ENCODE data around the gene KASH5. TPM values are rescaled to one million over a fixed set of nuclear protein-coding genes. Genes with fewer than 3 reads are reported as not detected.

KASH5 gene
- total and polyA plus RNA-seq, 2 experiments from 2014 or later = 0.44 TPM; not detected in 1

DNA sequence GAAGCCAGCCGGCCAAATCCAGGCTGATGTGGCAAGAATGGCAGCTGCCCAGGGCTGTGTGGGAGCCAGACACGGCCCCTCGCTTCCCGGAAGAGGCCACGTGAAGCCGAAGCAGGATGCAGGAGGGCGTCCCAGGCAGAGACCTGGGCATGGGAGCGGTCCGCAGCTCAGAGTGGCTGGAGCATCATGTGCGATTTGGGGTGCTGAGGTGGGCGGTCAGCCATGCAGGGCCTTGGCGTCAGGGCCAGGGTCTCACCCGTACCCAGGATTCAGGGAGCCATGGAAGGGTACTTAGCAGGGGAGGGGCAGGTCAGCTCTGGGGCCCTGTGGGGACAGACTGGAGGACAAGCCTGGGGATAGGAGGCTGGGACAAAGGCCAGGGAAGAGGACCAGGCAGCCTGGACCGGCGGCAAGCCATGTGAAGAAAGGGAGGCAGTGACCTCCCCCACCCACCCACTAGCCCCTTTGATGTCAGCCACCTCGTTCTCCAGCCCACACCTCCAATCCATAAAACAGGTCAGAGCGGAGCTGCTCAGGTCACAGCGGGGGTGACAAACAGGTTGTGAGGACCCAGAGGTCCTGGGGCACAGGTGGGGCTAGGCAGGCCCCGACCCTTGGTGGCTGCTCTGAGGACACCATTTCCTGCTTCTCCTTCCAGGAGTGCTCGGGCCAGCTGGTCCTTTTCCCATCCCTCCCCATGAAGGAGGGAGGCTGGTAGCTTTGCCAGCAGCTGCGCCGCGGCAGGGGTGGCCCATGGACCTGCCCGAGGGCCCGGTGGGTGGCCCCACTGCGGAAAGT lies 2.3 kb downstream of the KASH5 start:
- H3K36me3 Mint-ChIP-seq (ENCODE audit: low read depth) = no peaks in the 10 kb centered on the region; the same call in 2 of the 3 replicates
- no peak overlapping the region for H3K27ac Mint-ChIP-seq
- no peak for DNase-seq (ENCODE audit: low spot score)
- H3K79me2 ChIP-seq (replicated peaks; ENCODE audit: insufficient read depth) = no peaks in the 10 kb centered on the region
- no peaks in the 10 kb centered on the region for H4K20me1 ChIP-seq (replicated peaks; ENCODE audit: insufficient read depth)
- H3K4me1 Mint-ChIP-seq = peaks cover 9% of the 10 kb centered on the region
- H3K4me1 ChIP-seq (ENCODE audit: insufficient read depth) = no peaks in the 10 kb centered on the region
- no peaks in the 10 kb centered on the region for H3K9me2 ChIP-seq (ENCODE audit: insufficient read depth)
- no peak overlapping the region; the same call in 1 of the 2 replicates for H2AFZ ChIP-seq
- no peak overlapping the region for H3K4me3 ChIP-seq
- 0 out of 3 replicates have a peak, but pooled peaks cover 2% of the 10 kb centered on the region for H3K9me3 Mint-ChIP-seq
- H3K27me3 Mint-ChIP-seq (ENCODE audit: insufficient read depth, low read depth, poor library complexity) = peaks cover 19% of the 10 kb centered on the region
- H3K36me3 ChIP-seq (ENCODE audit: insufficient read depth) = no peaks in the 10 kb centered on the region
- H3K27ac ChIP-seq (ENCODE audit: low read depth) = no peak overlapping the region
- H3K27me3 ChIP-seq (ENCODE audit: insufficient read depth) = no peaks in the 10 kb centered on the region
- H3K4me3 Mint-ChIP-seq = no peak overlapping the region
- H3F3A ChIP-seq (replicated peaks; ENCODE audit: low read depth) = 0 out of 2 replicates have a peak, but pooled peaks cover 3% of the 10 kb centered on the region
- no peak for ATAC-seq
- H3K4me2 ChIP-seq = no peak overlapping the region
- no peak for TF ChIP-seq JUNB (IDR thresholded peaks at IDR 0.05; ENCODE audit: unreplicated experiment)
- no peak for TF ChIP-seq ZNF114 (CRISPR knock-in tag; IDR thresholded peaks at IDR 0.05)
- TF ChIP-seq POLR2AphosphoS5 (IDR thresholded peaks at IDR 0.05; ENCODE audit: low read depth) = no peak
- no peak for TF ChIP-seq ETS1 (IDR thresholded peaks at IDR 0.05)
- TF ChIP-seq STAT1 (IDR thresholded peaks at IDR 0.05; ENCODE audit: unreplicated experiment) = no peak
- TF ChIP-seq EZH2phosphoT487 (IDR thresholded peaks at IDR 0.05; ENCODE audit: unreplicated experiment) = no peak
- TF ChIP-seq ZNF331 (CRISPR knock-in tag; IDR thresholded peaks at IDR 0.05; ENCODE audit: low read depth) = no peak
- no peak for TF ChIP-seq NANOG (IDR thresholded peaks at IDR 0.05; ENCODE audit: borderline replicate concordance)
- TF ChIP-seq, protein P1, sequence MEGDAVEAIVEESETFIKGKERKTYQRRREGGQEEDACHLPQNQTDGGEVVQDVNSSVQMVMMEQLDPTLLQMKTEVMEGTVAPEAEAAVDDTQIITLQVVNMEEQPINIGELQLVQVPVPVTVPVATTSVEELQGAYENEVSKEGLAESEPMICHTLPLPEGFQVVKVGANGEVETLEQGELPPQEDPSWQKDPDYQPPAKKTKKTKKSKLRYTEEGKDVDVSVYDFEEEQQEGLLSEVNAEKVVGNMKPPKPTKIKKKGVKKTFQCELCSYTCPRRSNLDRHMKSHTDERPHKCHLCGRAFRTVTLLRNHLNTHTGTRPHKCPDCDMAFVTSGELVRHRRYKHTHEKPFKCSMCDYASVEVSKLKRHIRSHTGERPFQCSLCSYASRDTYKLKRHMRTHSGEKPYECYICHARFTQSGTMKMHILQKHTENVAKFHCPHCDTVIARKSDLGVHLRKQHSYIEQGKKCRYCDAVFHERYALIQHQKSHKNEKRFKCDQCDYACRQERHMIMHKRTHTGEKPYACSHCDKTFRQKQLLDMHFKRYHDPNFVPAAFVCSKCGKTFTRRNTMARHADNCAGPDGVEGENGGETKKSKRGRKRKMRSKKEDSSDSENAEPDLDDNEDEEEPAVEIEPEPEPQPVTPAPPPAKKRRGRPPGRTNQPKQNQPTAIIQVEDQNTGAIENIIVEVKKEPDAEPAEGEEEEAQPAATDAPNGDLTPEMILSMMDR (conservative IDR thresholded peaks at IDR 0.05; ENCODE audit: low read depth in 2 of 2) = no peak
- no peak for TF ChIP-seq CREB1 (CRISPR knock-in tag; IDR thresholded peaks at IDR 0.05; ENCODE audit: low read depth)
- TF ChIP-seq, protein P2, sequence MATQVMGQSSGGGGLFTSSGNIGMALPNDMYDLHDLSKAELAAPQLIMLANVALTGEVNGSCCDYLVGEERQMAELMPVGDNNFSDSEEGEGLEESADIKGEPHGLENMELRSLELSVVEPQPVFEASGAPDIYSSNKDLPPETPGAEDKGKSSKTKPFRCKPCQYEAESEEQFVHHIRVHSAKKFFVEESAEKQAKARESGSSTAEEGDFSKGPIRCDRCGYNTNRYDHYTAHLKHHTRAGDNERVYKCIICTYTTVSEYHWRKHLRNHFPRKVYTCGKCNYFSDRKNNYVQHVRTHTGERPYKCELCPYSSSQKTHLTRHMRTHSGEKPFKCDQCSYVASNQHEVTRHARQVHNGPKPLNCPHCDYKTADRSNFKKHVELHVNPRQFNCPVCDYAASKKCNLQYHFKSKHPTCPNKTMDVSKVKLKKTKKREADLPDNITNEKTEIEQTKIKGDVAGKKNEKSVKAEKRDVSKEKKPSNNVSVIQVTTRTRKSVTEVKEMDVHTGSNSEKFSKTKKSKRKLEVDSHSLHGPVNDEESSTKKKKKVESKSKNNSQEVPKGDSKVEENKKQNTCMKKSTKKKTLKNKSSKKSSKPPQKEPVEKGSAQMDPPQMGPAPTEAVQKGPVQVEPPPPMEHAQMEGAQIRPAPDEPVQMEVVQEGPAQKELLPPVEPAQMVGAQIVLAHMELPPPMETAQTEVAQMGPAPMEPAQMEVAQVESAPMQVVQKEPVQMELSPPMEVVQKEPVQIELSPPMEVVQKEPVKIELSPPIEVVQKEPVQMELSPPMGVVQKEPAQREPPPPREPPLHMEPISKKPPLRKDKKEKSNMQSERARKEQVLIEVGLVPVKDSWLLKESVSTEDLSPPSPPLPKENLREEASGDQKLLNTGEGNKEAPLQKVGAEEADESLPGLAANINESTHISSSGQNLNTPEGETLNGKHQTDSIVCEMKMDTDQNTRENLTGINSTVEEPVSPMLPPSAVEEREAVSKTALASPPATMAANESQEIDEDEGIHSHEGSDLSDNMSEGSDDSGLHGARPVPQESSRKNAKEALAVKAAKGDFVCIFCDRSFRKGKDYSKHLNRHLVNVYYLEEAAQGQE (IDR thresholded peaks at IDR 0.05; ENCODE audit: unreplicated experiment) = no peak

All from GM23338 (cell line).